Activated T-cell treated with anti-CD3 and anti-CD28 coated beads, Interleukin-2, amount 50 U/mL, for 24 hours (primary cell): ENCODE results near the gene COX6A1.
"Not testable (repeated sequence)": the region's sequence is repeated elsewhere in the genome, so short reads cannot be mapped to it uniquely, and the experiment has no call there.

Experiments
- DNase-seq: peaks from one replicate; pipeline ENCODE4 v3.0.0-alpha.2; 2020
- H3K27ac Mint-ChIP-seq: 2 replicates; pipeline ENCODE4 v1.8.0; 2020; ENCODE audit warnings: mild to moderate bottlenecking, mixed read lengths
- H3K27me3 Mint-ChIP-seq: 2 replicates; pipeline ENCODE4 v1.8.0; 2020; ENCODE audit warnings: mixed read lengths
- H3K36me3 Mint-ChIP-seq: 2 replicates; pipeline ENCODE4 v1.8.0; 2020; ENCODE audit warnings: low read depth, mixed read lengths
- H3K4me1 Mint-ChIP-seq: 2 replicates; pipeline ENCODE4 v1.8.0; 2020; ENCODE audit warnings: low read depth, mixed read lengths
- H3K4me3 Mint-ChIP-seq: 2 replicates; pipeline ENCODE4 v1.8.0; 2020; ENCODE audit warnings: mild to moderate bottlenecking, moderate library complexity, mixed read lengths
- H3K9me3 Mint-ChIP-seq: 2 replicates; pipeline ENCODE4 v1.8.0; 2020; ENCODE audit warnings: mixed read lengths

The COX6A1 gene

DNA sequence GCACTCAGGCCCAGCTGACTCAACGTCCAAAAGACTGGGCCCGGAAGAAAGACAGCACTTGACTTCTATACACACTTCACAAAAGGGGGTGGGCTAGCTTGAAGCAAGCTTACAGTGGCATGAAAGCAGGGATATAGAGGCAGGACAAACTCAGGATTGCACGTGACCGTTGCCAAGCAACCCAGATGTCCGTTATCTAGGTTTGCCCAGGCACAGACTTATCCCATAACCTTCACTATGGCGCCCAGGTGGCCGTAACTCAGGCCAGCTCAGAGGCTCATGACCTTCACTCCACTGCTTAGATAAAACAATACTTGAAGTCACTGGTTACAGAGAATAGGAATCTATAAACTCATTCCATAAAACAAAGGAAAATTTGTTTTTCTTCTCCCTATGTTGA, 49.6 kb downstream of the COX6A1 start:
- not testable (repeated sequence) for H3K27me3 Mint-ChIP-seq, H3K27ac Mint-ChIP-seq, H3K4me3 Mint-ChIP-seq, H3K9me3 Mint-ChIP-seq, H3K36me3 Mint-ChIP-seq, DNase-seq, H3K4me1 Mint-ChIP-seq

DNA sequence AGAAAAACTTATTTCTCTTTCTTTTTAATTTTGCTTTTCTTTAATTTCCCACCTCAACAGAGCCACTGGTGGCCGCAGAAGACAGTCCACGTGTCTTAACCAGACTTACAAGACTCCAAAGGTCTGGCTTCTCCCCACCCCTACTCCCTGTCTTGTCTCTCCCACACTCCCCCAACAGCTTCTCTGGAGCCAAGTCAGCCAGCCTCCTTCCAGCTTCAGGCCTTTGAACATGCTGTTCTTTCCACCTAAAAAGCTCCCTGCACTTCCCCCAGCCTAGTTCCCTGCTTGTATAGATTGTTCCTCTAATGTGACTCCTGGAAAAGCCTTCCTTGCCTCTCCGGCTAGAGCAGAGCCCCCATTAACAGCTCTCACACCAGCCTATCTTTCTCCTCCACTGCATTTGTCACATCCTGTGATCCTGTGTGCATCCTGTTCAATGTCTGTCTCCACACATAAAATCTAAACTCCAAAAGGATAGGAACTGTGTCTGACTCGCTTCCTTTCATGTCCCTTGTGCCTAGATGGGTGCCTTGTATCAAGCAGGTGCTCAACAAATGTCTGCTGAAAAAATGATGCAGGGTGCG, 50.2 kb downstream of the COX6A1 start:
- no peak overlapping the region for H3K27ac Mint-ChIP-seq
- H3K9me3 Mint-ChIP-seq, result no peaks in the 10 kb centered on the region
- H3K27me3 Mint-ChIP-seq, result no peaks in the 10 kb centered on the region
- no peaks in the 10 kb centered on the region for H3K4me1 Mint-ChIP-seq
- no peak for DNase-seq
- H3K36me3 Mint-ChIP-seq, result peaks cover 8% of the 10 kb centered on the region
- H3K4me3 Mint-ChIP-seq, result no peak overlapping the region

DNA sequence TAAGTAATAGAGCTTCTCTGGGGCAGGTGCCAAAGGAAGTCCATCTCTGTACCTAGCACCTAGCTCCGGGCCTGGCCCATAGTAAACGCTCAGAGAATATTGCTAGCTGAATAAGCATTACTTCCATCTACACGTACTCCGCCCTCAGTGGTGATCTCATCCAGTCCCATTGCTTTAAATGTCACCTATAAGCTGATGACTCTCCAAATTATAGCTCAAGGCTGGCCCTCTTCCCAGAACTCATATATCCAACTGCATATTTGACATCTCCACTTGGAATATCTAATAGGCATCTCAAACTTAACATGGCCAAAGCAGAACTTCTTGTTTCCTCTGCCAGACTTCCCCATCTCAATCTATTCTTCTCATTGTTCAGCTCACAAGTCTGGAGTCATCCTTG, 51.1 kb downstream of the COX6A1 start:
- Mint-ChIP-seq H3K36me3 (peaks cover 8% of the 10 kb centered on the region), H3K4me3 (no peak overlapping the region), H3K27ac (no peak overlapping the region), H3K4me1 (no peaks in the 10 kb centered on the region), H3K27me3 (no peaks in the 10 kb centered on the region), H3K9me3 (no peaks in the 10 kb centered on the region)
- no peak for DNase-seq

DNA sequence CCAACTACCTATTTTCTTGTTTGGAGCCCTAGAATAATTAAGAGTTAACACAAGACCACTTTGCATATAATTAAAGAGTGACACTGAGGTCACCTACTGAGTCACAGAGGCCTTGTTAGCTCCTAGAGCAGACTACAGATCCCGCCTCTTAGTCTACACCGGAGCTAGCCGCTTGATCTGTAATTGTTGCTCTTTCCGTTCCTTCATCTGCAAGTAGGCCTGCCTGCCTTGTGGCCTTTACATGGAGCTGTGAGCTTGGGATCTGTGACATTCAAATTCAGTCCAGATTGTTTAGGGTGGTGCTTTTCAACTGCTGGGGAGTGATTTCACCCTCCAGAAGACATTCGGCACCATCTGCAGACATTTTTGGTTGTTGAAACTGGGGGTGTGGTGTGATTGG, 52.4 kb downstream of the COX6A1 start:
- H3K36me3 Mint-ChIP-seq, result peaks cover 8% of the 10 kb centered on the region
- H3K27me3 Mint-ChIP-seq, result no peaks in the 10 kb centered on the region
- H3K9me3 Mint-ChIP-seq, result no peaks in the 10 kb centered on the region
- DNase-seq, result no peak
- peaks cover 6% of the 10 kb centered on the region for H3K4me1 Mint-ChIP-seq
- H3K27ac Mint-ChIP-seq, result no peak overlapping the region
- H3K4me3 Mint-ChIP-seq, result no peak overlapping the region
